Esophagus squamous epithelium (tissue), 4 donors: ENCODE measurements around the gene KCNE2.
"Not testable (repeated sequence)": the region's sequence is repeated elsewhere in the genome, so short reads cannot be mapped to it uniquely, and the experiment has no call there.

Experiments used
- POLR2A ChIP-seq, 4 donors: fragments of 450-650 bp; IDR thresholded peaks; one replicate each; pipeline ENCODE4 v1.6.1; 2017; ENCODE audit warnings: antibody characterized with exemption in 4 of 4, mild to moderate bottlenecking in 4 of 4, moderate library complexity in 3 of 4
- TF ChIP-seq, protein P1 (sequence below), 6 experiments: fragments of 450-650 bp in 4 of 6; fragments of 200-600 bp in 2 of 6; sonication (generic) in 2 of 6; IDR thresholded peaks; one replicate each; pipeline ENCODE4 v1.5.1; 2016 to 2019; ENCODE audit warnings: antibody characterized with exemption in 6 of 6, mild to moderate bottlenecking in 4 of 6, moderate library complexity in 4 of 6

DNA sequence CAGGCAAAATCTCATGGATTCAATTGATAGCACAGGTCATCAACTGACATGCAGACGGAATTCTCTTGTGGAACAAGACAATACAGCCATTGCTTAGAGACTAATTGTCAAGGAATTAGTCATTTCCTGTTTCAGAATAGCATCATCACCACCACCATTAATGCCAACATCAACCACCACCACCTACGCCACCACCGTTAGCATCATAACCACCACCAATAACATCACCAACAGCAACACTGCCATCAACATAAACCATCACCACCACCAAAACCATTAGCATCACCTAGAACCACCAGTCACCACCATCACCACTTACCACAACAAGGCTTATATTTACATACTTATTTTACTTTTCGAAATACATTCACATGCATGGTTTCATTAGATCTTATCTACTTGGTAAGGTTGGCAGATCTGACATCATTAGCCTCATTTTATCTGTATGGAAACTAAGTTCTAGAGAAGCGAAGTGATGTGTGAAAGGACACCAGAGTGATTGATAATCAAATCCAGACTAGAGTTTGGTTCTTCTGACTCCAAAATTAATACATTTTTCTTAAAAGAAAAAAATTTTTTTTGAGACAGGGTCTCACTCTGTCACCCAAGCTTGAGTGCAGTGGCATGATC, 53.8 kb downstream of the KCNE2 start:
- TF ChIP-seq POLR2A (IDR thresholded peaks at IDR 0.05), result not testable (repeated sequence)
- TF ChIP-seq, protein P1, sequence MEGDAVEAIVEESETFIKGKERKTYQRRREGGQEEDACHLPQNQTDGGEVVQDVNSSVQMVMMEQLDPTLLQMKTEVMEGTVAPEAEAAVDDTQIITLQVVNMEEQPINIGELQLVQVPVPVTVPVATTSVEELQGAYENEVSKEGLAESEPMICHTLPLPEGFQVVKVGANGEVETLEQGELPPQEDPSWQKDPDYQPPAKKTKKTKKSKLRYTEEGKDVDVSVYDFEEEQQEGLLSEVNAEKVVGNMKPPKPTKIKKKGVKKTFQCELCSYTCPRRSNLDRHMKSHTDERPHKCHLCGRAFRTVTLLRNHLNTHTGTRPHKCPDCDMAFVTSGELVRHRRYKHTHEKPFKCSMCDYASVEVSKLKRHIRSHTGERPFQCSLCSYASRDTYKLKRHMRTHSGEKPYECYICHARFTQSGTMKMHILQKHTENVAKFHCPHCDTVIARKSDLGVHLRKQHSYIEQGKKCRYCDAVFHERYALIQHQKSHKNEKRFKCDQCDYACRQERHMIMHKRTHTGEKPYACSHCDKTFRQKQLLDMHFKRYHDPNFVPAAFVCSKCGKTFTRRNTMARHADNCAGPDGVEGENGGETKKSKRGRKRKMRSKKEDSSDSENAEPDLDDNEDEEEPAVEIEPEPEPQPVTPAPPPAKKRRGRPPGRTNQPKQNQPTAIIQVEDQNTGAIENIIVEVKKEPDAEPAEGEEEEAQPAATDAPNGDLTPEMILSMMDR (IDR thresholded peaks at IDR 0.05), result not testable (repeated sequence)
